ENCODE results near the gene CHN2. TPM values are rescaled to one million over a fixed set of nuclear protein-coding genes. Genes with fewer than 3 reads are reported as not detected.
"Not testable (repeated sequence)": the region's sequence is repeated elsewhere in the genome, so short reads cannot be mapped to it uniquely, and the experiment has no call there.

CHN2 gene
- total RNA-seq, 1 donor from 2014 or later, result 34.2 TPM

GRCh38 chr7:29488203-29488970 lies 293.8 kb downstream of the CHN2 start:
- DNase-seq (ENCODE audit: low spot score), result no peak

DNA sequence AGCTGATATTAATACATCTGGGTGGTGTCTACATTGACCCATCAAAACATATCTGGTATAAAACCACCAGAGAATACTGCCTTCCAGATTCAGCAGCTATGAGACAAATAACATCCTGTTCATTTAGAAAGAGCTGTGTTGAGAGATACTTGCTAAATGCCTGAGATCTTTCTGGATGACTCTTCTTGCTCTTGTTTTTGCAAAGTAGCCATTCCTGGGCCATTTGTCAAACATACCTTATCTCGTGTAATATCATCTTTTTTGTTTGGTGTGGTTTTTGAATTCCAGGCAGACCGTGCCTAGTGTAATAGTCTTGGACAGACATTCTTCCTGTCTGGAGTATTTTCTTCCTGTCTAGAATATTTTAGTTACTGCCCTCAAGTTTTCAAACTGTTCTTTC lies 294.4 kb downstream of the CHN2 start:
- no peak for DNase-seq (ENCODE audit: low spot score)

- no peak for DNase-seq (ENCODE audit: low spot score)
Observed at GRCh38 chr7:29490094-29490607, 295.6 kb downstream of the CHN2 start.

GRCh38 chr7:29494350-29494749 lies 299.8 kb downstream of the CHN2 start:
- DNase-seq (ENCODE audit: low spot score), result no peak

- no peak for DNase-seq (ENCODE audit: low spot score)
Observed at GRCh38 chr7:29495653-29496052, 301.1 kb downstream of the CHN2 start.

GRCh38 chr7:29496355-29497020 lies 301.9 kb downstream of the CHN2 start:
- no peak for DNase-seq (ENCODE audit: low spot score)

GRCh38 chr7:29499932-29500331 lies 305.4 kb downstream of the CHN2 start:
- no peak for DNase-seq (ENCODE audit: low spot score)

GRCh38 chr7:29500719-29501118 lies 306.1 kb downstream of the CHN2 start:
- DNase-seq (ENCODE audit: low spot score), result no peak

DNA sequence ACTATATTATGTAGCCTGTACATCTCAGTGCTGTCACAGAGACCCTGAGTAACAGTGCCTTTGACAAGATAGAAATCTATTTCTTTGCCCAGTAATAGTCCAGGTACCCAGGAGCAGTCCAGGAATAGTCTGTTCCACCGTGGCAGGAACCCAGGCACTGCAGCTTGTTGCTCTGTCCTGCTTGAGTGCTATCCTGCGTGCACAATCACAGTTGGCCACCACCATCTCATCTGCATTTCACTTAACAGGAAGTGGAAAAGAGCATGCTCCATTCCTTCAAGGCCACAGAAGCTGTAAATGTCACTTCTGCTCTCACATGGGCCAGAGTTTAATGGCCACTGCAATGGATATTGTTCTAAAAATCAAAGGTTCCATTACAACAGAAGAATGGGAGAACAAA lies 307.6 kb downstream of the CHN2 start:
- no peak for DNase-seq (ENCODE audit: low spot score)

DNA sequence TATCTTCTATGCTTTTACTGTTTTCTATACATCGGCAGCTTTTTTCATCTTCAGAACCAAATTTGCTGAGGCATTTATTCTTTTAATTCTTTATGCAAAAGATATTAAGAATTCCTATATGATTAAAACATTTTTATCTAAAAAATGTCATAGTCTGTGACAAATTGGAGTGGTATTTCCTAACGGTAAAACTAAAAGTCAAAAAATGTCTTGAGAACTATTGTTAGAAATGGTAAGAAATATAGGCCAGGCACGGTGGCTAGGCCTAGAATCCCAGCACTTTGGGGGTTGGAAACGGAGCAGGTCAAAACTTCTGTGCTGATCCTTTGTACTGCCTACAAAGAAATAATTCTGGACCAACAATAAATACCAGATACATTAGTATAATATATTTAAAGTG lies 311.4 kb downstream of the CHN2 start:
- DNase-seq (ENCODE audit: low spot score), result no peak

GRCh38 chr7:29508608-29509007 lies 314.0 kb downstream of the CHN2 start:
- DNase-seq (ENCODE audit: low spot score), result no peak

DNA sequence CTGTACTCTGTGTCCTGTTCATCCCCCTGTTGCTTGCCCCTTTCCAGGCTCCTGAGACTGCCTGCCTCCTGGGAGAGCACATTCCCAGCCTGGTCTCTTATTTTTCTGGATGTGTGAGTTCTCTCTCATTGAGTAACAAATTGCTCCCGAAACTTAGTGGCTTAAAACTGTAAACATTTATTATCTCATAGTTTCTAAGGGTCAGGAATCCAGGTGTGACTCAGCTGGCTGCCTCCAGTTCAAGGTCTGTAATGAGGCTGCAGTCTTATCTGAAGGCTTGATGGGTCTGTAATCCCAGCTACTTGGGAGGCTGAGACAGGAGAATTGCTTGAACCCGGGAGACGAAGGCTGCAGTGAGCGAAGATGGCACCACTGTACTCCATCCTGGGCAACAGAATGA lies 315.5 kb downstream of the CHN2 start:
- DNase-seq (ENCODE audit: low spot score), result no peak

- DNase-seq (ENCODE audit: low spot score), result no peak
Observed at GRCh38 chr7:29511337-29511736, 316.8 kb downstream of the CHN2 start.

- no peak for DNase-seq (ENCODE audit: low spot score)
Observed at GRCh38 chr7:29511851-29512250, 317.3 kb downstream of the CHN2 start.

DNA sequence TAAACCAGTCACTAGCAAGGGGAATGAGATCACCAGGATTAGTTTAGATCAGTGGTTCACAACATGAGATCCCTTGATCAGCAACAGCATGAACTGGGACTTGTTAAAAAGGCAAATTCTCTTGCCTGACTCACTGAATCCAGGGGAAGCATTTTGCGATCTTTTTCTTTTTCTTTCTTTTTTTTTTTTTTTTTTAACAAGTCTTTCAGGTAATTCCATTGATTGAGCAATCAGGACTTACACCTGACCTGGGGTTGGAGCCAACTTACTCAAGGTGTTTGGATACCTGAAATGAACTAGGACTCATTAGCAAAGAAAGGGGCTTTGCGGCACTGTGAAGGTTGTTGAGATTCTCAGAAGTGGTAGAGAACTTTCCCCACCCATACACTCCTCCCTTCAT lies 321.9 kb downstream of the CHN2 start:
- no peak for DNase-seq (ENCODE audit: low spot score)

- no peak for DNase-seq (ENCODE audit: low spot score)
Observed at GRCh38 chr7:29518616-29519015, 324.0 kb downstream of the CHN2 start.

- DNase-seq (ENCODE audit: low spot score), result no peak
Observed at GRCh38 chr7:29523728-29524127, 329.2 kb downstream of the CHN2 start.

GRCh38 chr7:29527505-29528108 lies 333.0 kb downstream of the CHN2 start:
- DNase-seq (ENCODE audit: low spot score), result no peak

- not testable (repeated sequence) for DNase-seq (ENCODE audit: low spot score)
Observed at GRCh38 chr7:29528526-29528925, 334.0 kb downstream of the CHN2 start.
